Activated effector memory CD4-positive, alpha-beta T cell treated with anti-CD3 and anti-CD28 coated beads, Interleukin-2, amount 50 U/mL, for 16 hours (primary cell): Measurements from ENCODE around the gene ITGA3.
A peak's percentile ranks its signal among the peaks of the same experiment; 100 is the strongest.
"Not testable (repeated sequence)": the region's sequence is repeated elsewhere in the genome, so short reads cannot be mapped to it uniquely, and the experiment has no call there.

ENCODE experiments used
- DNase-seq: peaks from one replicate; pipeline ENCODE4 v3.0.0-alpha.2; 2020

ITGA3 gene

DNA sequence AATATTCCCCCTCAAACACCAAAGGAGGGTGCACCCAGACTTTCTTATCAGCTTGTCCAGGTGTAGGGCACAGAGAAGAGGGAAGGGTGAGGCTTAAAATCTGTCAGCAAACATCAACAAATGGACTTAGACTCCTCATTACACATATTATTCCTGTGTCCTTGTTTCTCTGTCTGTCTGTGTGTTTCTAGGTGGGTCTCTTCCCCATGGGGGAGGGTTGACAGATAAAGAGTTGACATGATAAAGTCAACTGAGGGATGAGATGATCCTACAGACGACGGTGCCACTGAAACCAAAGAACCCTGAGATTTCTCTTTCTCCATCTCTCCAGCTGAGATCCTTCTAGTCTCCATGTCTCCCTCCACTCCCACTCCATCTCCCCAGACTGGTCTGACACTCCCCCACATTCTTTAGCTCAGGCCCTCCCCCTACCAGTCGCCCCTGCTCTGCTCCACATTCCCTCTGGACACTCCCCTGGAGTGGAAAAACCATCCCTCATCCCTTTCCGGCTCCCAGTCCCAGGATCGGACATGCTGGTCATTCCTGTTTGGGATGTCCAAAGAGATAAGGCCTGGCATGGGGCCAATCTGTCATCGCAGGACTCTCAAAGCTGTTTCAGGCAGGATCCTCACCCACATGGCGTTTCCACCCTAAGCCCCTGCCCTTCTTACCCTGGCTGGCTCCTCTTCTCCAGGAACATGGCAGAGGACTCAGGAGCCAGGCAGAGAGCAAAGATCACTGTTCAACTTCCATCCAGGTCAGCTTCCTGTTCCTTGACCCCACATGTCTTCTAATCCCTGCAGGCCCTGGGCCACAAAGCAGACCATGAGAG lies 2.9 kb upstream of the ITGA3 start:
- DNase-seq: no peak

DNA sequence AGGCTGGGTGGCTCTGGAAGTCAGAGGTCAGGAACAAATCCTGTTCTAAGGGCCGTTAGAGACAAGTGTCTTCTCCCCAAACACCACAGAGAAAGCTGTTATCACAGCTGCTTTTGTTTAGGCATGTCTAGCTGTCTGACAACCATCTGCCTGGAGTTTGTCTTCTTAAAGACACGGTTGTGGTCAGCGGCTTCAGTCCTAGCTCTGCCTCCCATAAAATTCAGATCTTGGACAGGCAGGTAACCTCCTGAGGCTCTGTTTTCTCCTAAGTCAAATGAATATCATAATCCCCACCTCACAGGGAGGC lies 2.3 kb upstream of the ITGA3 start:
- DNase-seq: no peak

DNA sequence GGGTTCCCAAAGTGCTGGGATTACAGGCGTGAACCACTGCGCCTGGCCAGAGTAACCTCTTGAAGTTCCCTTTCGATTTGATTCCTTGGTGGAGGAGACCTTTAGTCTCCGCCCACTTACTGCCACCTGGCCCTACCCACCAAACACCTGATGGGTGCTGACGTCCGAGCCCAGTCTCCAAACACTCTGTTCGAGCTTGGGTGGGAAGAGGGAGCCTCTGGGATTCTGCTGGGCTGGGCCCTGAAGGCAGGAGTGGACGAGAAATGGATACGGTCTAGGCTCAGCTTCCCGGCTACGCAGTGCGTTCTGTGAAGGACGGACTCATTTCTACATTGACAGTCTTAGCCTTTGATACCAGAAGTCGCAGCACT lies 870 bp upstream of the ITGA3 start:
- DNase-seq: peak; percentile 74

DNA sequence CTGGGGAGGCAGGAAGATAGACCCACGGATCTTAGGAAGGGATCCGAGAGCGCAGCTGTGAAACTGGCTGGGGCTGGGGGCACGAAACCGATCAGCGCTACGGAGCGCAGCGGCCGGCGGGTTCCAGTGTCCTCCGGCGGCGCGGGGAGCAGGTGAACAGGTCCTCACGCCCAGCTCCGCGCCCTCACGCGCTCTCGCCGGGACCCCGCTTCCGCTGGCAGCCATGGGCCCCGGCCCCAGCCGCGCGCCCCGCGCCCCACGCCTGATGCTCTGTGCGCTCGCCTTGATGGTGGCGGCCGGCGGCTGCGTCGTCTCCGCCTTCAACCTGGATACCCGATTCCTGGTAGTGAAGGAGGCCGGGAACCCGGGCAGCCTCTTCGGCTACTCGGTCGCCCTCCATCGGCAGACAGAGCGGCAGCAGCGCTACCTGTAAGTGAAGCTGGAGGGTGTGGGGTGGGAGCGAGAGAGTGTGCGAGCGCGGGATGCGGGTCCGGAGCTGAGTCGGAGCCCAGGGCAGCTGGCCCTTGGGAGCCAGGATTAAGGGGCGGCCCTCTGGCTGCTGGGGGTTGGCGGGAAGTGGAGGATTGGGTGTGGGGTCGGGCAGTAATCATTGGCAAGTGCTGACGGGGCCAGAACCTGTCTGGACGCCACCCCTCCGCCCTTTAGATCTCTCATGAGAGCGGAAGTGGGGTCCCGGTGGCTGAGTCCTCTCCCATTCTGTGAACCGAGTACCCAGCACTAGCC lies 479 bp downstream of the ITGA3 start:
- peak; percentile 86 for DNase-seq

DNA sequence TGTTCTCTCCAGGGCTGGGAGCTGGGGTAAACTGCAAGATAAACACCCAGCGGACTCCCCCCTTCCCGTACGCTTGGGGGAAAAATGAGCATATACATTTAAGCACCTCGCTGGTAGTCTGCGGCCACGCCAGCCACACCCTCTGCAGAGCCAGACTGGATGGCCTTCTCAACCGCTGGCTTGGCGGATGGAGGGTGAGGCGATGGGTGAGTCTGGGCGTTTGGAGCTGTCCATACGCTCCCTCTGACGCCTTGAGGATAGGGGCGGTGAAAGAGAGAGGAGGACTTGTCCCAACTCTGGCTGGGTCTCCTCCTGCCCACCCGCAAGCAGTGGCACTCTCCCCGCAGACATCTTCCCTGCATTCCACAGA lies 1.0 kb downstream of the ITGA3 start:
- DNase-seq: no peak

DNA sequence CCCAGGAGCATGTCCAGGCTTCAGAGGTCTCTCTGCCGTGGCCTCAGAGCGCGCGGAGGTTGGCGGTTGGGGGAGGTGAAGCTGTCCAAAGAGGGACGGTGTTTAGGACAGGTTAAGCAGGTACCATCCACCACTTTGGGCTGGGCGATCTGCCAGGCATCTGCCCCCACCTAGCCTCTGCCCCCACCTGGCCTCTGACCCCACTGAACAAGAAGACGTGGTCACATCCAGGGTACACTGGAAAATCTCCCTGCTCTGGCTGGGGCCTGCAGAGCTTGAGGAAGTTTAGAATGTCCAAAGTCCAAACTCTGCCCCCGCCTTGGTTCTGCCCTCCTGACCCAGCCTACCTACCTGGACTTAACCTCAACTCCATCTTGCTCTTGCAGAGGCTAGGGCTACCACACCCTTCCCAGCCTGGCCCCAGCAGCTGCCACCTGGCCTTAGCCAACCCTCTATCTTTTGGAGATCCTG lies 1.6 kb downstream of the ITGA3 start:
- no peak for DNase-seq

DNA sequence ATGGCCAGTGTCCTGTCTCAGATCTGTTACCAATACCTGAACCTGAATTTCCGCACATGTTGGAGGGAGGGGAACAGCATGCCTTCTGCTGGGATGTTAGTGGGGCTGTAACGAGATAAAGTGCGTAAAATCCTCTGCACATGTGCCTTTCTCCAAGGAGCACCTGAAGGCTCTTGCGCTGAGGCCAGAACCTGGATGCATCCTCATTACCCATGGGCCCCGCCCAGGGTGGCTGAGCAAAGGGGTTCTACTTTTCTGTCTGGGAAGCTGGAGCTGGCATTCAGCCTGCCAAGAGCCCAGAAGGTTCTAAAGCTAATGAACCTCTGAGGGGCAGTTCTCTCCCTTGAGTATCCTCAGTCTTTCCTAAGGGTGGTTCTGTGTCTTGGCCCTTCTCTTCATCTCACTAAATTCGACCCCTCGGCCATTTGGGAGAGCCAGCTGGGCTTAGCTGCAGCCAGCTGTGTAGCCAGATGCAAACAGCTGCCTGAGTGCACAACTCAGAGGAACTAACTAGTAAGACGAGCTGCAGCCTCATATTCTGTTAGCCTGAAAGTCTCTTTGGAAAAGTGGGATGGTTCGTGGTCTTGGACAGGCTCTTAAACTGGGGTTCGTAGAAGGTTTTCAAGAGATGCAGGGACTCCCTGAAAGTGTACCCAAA lies 2.5 kb downstream of the ITGA3 start:
- no peak for DNase-seq

DNA sequence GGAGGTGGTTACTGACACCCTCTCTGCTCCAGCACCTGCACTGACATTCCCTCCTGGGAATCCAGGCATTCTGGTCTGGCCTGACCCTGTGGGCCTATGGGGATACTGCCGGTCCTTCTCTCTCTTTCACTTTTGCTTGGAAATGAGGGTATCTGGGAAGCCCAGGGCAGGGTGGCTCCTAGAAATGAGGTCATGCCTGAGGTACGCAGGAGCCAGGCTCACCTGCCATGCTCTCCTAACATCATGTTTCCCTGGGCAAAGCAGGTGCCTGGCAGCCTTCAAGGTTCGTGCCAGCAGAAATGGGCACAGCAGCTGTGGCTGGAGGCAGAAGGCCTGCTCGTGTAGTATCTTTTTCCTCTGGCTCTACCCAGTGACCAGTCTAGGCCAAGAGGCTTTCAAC lies 3.3 kb downstream of the ITGA3 start:
- no peak for DNase-seq

DNA sequence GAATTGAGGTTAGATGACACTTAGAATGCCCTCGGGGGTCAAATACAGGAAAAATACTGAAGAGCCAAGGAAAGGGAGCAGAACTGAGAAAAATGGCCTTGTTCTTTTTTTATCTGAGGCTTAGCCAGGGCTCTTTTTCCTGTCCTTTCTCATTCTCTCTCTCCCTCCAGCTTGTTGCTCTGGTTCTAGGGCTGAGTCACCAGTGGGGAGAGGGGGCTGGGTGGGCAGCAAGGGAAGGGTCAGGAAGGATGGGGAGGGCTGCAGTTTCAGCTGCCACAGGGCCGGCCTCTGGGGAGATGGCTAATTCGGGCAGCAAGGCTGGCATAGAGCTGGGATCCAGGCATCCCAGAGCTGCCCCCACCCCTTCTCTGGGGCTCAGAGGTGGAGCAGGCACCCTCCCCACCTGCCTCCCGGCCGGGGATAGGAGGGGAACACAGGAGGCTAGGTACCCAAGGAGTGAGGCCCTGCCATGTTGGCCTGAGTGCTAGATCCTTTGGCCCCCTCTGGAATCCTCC lies 3.9 kb downstream of the ITGA3 start:
- DNase-seq: no peak

DNA sequence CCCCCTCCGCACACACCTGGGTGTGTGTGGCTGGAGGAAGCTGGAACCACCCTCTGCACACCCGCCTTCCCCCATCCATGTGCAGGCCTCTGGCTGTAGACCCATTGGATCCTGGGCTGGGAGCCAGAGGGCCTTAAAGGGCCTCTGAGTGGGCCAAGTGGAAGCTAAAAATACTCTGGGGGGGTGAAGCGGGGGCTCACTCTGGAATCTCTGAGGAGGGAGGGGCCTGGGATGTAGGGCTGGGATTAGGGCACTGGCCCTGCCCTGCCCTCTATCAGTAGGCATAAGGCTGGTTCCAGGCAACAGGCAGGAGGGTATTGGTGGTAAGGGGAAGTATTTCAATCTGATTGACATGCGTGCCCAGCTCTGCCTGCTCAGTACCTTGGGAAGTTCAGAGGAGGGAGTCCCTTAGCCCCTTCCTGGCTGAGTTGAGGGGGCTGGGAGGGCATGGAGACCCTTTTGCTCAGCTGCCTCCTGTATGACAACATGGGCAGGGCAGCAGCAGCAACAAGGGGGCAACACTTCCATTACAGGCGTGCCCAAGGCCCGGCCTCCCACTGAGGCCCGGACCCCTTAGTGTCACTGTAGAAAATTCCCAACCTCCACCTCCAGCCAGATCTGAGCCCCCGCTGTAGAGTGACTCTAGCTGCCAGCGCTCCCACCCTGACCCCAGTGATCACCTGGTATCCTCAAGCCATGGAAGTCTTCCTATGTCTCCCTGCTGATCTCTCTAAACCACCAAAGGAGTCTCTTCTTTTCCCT lies 5.2 kb downstream of the ITGA3 start:
- DNase-seq: no peak

DNA sequence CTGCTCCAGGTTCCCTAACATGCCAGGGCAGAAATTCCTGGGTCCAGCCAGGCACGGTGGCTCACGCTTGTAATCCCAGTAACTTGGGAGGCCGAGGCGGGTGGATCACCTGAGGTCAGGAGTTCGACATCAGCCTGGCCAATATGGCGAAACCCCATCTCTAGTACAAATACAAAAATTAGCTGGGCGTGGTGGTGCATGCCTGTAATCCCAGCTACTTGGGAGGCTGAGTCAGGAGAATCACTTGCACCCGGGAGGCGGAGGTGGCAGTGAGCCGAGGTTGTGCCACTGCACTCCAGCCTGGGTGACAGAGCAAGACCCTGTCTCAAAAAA lies 5.8 kb downstream of the ITGA3 start:
- DNase-seq: not testable (repeated sequence)

DNA sequence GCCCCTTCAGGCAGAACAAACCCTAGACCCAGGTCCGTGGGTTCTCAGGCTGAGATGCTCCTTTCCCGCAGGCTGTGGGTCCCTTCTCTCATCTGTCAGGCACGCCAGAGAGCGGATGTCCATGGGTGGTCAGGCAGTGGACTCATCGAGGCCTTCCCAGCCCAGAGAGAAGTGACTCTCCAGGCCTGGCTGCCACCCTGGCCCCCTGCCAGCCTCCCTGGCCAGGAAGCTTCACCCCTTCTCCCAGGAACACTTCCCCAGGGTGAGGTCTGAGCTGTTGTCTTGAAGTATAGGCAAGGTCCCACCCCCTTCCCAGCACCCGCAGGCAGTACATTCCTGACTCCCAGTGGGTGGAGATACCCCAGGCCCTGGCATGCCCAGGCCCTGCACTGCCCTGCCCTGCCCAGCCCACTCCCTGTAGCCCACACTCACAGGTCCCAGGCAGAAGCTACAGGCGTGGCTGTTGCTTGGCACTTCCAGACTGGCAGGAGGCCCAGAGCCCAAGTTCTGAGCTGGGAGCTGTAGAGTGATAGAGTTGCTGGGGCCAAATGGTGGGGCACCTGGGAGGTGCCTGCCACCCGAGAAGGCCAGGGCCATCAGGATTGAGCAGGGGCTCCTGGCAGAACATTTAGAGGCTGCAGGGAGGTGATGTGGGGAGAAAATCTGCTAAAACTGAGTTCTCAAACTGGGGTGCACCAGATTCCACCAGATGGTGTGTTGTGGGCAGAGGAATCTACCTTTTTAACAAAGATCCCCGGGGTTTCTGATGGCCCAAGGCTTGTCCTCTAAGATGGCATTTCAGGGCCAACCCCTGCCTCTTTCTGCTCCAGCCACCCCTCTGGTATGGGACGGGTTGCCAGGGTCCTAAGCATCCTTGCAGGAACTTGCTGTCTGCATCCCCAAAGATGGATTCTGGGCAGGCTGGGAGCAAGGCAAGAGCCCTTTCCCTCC lies 6.7 kb downstream of the ITGA3 start:
- DNase-seq: no peak

DNA sequence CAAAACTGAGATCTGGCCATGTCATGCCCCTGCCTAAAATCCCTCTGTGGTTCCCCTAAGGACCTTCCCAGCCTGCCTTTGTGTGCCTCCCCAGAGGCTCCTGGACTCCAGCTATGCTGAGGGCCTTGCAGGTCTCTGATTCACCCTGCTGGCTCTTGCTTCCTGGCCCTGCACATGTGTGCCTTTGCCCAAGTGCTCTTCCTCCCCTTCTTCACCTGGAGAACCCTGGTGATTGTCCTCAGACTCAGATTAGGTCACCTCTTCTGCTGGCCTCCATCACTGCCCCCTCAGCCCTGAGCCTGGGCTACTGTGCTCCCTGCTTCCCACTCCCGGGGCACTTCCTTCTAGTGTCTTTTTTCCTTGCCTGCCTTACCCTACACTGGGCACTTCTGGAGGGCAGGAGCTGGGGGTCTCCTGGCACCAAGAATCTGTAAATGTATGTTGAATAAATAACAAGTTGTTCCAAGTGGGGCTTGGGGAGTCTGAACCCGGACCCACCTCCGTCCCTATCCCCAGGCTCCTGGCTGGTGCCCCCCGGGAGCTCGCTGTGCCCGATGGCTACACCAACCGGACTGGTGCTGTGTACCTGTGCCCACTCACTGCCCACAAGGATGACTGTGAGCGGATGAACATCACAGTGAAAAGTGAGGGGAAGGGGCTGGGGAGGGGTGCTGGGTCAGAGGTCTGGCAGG lies 7.8 kb downstream of the ITGA3 start:
- DNase-seq: no peak

DNA sequence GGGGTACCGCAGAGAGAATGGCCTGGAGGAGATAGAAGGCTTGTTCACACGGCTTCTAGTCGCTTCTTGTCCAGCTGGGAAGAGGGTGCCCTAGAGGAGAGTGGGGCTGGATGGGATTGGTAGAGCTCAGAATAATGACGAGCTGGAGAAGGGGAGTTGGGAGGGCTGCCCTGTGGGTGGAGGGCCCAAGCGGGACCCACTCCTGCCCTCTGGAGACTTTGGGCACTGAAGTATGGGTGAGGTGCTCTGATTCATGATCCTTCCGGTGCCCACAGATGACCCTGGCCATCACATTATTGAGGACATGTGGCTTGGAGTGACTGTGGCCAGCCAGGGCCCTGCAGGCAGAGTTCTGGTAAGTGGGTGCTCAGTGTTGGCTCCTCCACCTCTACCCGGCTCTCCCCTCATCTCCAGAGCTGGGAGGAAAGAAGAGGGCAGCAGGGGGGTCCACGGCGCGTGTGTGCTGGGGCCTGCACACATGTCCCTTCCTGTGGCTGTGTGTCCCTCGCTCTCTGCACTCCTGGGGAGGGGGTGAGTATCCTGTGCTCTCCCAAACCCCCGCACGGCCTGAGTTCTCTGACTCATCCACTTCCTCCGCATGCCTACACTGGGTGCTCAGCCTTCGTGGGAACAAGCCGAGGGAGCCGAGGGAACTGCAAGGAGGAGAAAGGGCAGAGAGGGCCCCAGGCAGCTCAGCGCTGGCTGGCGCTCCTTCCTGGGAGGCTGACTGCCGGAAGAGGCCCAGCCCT lies 8.5 kb downstream of the ITGA3 start:
- no peak for DNase-seq

DNA sequence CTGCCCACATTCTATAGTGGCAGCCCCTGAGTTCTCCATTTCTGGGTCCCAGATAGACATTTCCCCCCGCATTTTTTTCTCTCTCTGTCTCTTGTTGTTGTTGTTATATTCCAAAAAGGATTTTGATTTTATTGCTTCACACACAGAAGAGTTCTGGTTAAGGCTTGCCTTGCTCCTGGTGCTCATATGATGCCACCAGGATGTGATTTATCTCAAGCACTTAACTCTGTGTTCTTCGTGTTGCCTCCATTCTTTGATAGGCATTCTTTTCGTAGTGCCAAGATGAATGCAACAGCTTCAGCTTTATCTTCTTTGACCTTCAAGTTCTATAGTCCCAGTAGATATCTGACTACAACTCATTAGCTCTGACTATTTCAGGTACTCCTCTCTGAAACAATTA lies 9.1 kb downstream of the ITGA3 start:
- DNase-seq: no peak

DNA sequence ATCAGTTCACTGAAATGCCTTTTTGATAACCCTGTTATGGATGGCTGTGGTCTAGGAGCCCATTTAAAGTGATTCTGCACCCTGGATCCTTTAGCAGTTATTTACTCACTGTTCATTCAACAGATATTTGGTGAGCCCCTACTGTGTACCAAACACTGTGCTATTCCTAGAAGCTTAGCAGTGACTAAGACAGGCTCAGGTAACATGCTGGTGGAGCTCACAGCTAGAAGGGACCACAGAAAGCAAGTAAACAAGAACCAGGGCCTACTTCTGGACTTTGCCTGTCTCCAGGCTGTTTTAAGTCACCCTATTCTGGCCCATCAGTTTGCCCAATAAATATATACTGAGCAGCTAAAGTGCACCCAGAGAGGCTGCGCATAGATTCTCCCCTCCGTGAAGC lies 11.1 kb downstream of the ITGA3 start:
- DNase-seq: no peak

DNA sequence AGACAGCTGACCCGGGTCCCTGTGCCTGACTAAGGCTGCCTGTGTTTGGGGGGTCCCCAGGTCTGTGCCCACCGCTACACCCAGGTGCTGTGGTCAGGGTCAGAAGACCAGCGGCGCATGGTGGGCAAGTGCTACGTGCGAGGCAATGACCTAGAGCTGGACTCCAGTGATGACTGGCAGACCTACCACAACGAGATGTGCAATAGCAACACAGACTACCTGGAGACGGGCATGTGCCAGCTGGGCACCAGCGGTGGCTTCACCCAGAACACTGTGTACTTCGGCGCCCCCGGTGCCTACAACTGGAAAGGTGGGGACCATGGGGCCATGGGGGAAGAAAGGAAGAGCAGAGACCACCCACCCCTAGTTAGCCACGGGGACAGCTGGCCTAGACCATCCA lies 12.1 kb downstream of the ITGA3 start:
- no peak for DNase-seq

DNA sequence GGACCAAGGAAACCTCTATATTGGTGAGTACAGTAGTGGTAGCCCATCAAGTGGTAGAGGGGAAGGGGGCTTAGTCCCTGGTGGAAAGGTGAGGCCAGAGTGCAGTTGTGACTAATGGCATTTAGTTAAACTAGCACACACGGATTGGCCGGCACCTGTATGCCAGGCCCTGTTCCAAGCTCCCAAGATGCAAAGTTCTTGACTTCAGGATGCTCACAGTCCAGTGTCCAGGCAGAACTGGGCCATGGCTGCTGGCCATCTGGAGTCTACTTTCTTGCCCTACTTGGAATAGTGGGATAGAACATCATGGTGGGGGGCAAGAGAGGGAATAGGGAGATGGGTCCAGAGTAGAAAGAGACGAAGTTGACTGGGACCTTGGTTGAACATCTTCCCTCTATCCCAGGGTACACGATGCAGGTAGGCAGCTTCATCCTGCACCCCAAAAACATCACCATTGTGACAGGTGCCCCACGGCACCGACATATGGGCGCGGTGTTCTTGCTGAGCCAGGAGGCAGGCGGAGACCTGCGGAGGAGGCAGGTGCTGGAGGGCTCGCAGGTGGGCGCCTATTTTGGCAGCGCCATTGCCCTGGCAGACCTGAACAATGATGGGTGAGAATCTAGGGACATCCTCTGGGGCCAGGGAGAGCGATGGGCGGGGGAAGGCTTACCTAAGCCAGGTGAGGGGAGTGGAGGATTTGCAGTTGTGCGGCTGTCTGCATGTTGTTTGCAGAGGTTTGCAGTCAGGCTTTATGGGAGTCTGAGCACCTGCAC lies 15.2 kb downstream of the ITGA3 start:
- no peak for DNase-seq

DNA sequence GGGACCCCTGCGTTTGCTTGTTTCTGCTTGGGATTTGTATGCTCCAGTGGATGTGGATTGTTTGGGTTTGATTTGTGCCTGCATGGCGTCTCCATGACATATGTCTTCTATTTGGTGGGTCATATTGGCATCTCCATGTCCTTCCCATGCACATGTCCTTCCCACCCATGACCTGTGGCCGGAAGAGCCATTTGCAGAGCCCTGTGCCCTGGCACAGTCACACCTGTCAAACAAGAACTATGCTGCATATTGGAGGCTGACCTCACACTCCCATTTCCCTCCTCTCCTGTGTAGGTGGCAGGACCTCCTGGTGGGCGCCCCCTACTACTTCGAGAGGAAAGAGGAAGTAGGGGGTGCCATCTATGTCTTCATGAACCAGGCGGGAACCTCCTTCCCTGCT lies 15.8 kb downstream of the ITGA3 start:
- DNase-seq: no peak

DNA sequence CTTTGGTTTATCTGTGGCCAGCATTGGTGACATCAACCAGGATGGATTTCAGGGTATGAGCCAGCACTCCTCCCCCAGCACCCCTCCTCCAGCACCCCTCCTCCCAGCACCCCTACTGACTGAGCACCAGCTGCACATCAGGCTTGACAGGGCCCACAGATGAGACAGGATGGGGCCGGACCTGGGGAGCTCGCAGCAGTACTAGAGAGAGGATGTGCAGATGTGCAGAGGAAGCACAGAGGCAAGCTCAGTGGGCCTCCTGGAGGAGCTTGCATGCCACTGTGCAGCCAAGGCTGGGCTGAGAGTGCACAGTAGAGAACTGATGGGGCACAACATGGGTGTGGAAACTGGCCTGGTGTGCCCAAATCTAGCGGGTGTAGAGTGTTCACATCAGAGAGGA lies 16.2 kb downstream of the ITGA3 start:
- no peak for DNase-seq
